Liver (tissue), 9 donors: ENCODE measurements around the gene TOM1L2. TPM values are rescaled to one million over a fixed set of nuclear protein-coding genes. Genes with fewer than 3 reads are reported as not detected.

Source experiments
- DNase-seq: peaks from one replicate; pipeline ENCODE4 v3.0.0-alpha.2; 2017; ENCODE audit warnings: low spot score
- H3K27ac ChIP-seq, 2 donors: one replicate each; pipeline ENCODE4 v1.7.0; 2013; ENCODE audit warnings: inconsistent platforms in 2 of 2, low read length in 2 of 2, control low read depth in 1 of 2, low read depth in 1 of 2, mild to moderate bottlenecking in 1 of 2
- H3K27me3 ChIP-seq, 4 donors: one replicate each; pipeline versions ENCODE4 v1.6.1 to v1.7.0; 2013; ENCODE audit warnings: low read length in 3 of 4, inconsistent platforms in 1 of 4, mild to moderate bottlenecking in 1 of 4, moderate library complexity in 1 of 4; ENCODE audit not compliant: control insufficient read depth in 4 of 4, insufficient read depth in 4 of 4
- H3K36me3 ChIP-seq, 4 donors: one replicate each; pipeline versions ENCODE4 v1.6.1 to v1.7.0; 2013; ENCODE audit warnings: low read length in 3 of 4, mild to moderate bottlenecking in 3 of 4, low read depth in 1 of 4, moderate library complexity in 1 of 4; ENCODE audit not compliant: control insufficient read depth in 4 of 4, insufficient read depth in 3 of 4
- H3K4me1 ChIP-seq, 4 donors: one replicate each; pipeline versions ENCODE4 v1.6.1 to v1.7.0; 2013; ENCODE audit warnings: low read length in 3 of 4, mild to moderate bottlenecking in 3 of 4, moderate library complexity in 1 of 4; ENCODE audit not compliant: control insufficient read depth in 4 of 4, insufficient read depth in 4 of 4
- H3K4me3 ChIP-seq, 3 donors: one replicate each; pipeline versions ENCODE4 v1.6.1 to v1.7.0; 2013; ENCODE audit warnings: low read length in 3 of 3, control low read depth in 1 of 3, low read depth in 1 of 3, mild to moderate bottlenecking in 1 of 3
- H3K9ac ChIP-seq, 2 donors: one replicate each; pipeline ENCODE4 v1.7.0; 2013; ENCODE audit warnings: low read length in 2 of 2, mild to moderate bottlenecking in 2 of 2, moderate library complexity in 2 of 2, control low read depth in 1 of 2, low read depth in 1 of 2
- H3K9me3 ChIP-seq, 4 donors: one replicate each; pipeline versions ENCODE4 v1.6.1 to v1.7.0; 2013; ENCODE audit warnings: low read length in 3 of 4; ENCODE audit not compliant: control insufficient read depth in 4 of 4
- CTCF ChIP-seq: fragments of 150-350 bp; IDR thresholded peaks from 2 replicates; pipeline ENCODE4 v1.5.1; 2017; ENCODE audit warnings: improper control_type of control experiment, low read depth, low read length; ENCODE audit not compliant: missing input control
- EGR1 ChIP-seq, 2 donors: IDR thresholded peaks; 2 replicates each; pipeline ENCODE4 v1.6.1; 2016 to 2018; ENCODE audit warnings: antibody characterized with exemption in 2 of 2, low read depth in 2 of 2
- FOXA2 ChIP-seq: IDR thresholded peaks from 2 replicates; pipeline ENCODE4 v1.6.1; 2016; ENCODE audit warnings: antibody characterized with exemption
- GABPA ChIP-seq, 2 donors: IDR thresholded peaks in 1 of 2; conservative IDR thresholded peaks in 1 of 2; 2 replicates each; pipeline ENCODE4 v1.6.1; 2016; ENCODE audit warnings: antibody characterized with exemption in 2 of 2, mild to moderate bottlenecking in 1 of 2, moderate library complexity in 1 of 2
- HNF4A ChIP-seq, 2 donors: conservative IDR thresholded peaks; 2 replicates each; pipeline ENCODE4 v1.6.1; 2016; ENCODE audit warnings: antibody characterized with exemption in 2 of 2, mild to moderate bottlenecking in 2 of 2
- HNF4G ChIP-seq: IDR thresholded peaks from 2 replicates; pipeline ENCODE4 v1.6.1; 2016; ENCODE audit warnings: antibody characterized with exemption
- JUND ChIP-seq, 2 donors: IDR thresholded peaks; 2 replicates each; pipeline ENCODE4 v1.6.1; 2016; ENCODE audit warnings: antibody characterized with exemption in 2 of 2
- MAX ChIP-seq: IDR thresholded peaks from 2 replicates; pipeline ENCODE4 v1.6.1; 2016; ENCODE audit warnings: antibody characterized with exemption
- NR2F2 ChIP-seq: IDR thresholded peaks from 2 replicates; pipeline ENCODE4 v1.6.1; 2016; ENCODE audit warnings: antibody characterized with exemption
- RAD21 ChIP-seq, 2 donors: IDR thresholded peaks; 2 replicates each; pipeline ENCODE4 v1.6.1; 2016; ENCODE audit warnings: antibody characterized with exemption in 2 of 2, mild to moderate bottlenecking in 2 of 2
- RXRA ChIP-seq, 2 donors: IDR thresholded peaks; 2 replicates each; pipeline ENCODE4 v1.6.1; 2017 to 2018; ENCODE audit warnings: antibody characterized with exemption in 2 of 2, mild to moderate bottlenecking in 1 of 2
- SP1 ChIP-seq: IDR thresholded peaks from 2 replicates; pipeline ENCODE4 v1.6.1; 2018; ENCODE audit warnings: antibody characterized with exemption, mild to moderate bottlenecking
- TAF1 ChIP-seq: conservative IDR thresholded peaks from 2 replicates; pipeline ENCODE4 v1.6.1; 2016; ENCODE audit warnings: antibody characterized with exemption, mild to moderate bottlenecking
- YY1 ChIP-seq: IDR thresholded peaks from 2 replicates; pipeline ENCODE4 v1.6.1; 2016; ENCODE audit warnings: antibody characterized with exemption, mild to moderate bottlenecking
- ZBTB33 ChIP-seq: IDR thresholded peaks from 2 replicates; pipeline ENCODE4 v1.6.1; 2016; ENCODE audit warnings: antibody characterized with exemption
- WGBS: extraction: QIAGEN DNeasy Blood & Tissue Kit; methylation state at CpG from one replicate; pipeline ENCODE4 v1.1.7; 2013; 5-methylcytosine and 5-hydroxymethylcytosine counted together
- polyA plus RNA-seq, 2 donors: library from polyadenylated mRNA; stranded (reverse) in 1 of 2; unstranded in 1 of 2; fragments of 200-250 nt in 1 of 2; fragments of >200 nt in 1 of 2; fragmentation: Nextera tagmentation in 1 of 2; extraction: Ambion mirVana in 1 of 2; gene quantifications; one replicate each; pipeline versions ENCODE4 v1.2.1 to v1.2.3, GENCODE V29; 2013 to 2015
- total RNA-seq, 2 donors: library from RNA; depleted of rRNA; stranded (reverse); fragments of >200 nt; gene quantifications; one replicate each; pipeline ENCODE4 v1.2.3, GENCODE V29; 2014
- TF ChIP-seq, protein P1 (sequence below): IDR thresholded peaks from 2 replicates; pipeline ENCODE4 v1.6.1; 2016; ENCODE audit warnings: antibody characterized with exemption
- donor health status: healthy.
- donor health status: healthy.
- donor health status: healthy.
- donor health status: healthy.
- donor health status: healthy.

TOM1L2 gene
- total and polyA plus RNA-seq, 4 donors = 5.0 to 24.0 (median 9.3) TPM

DNA sequence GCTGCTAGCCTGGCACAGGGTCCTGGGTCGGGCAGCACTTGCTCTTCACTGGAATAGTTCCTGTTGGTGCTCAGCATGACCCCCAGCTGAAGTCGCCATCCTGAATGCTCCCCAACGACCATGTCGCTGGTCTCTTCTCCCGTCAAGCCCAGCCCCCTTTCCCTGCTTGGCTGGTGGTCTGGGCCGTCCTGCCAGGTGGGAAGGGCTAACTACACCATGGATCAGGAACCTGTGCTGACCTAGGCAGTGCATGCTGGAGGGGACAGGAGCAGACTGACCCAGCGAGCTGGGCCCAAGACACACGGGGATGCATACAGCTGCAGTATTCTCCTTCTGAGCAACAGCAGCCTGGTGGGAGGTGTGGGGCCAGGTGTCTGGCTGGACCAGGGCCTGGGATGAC is 126.2 kb downstream of the TOM1L2 start:
- 95% methylated on average over 8 of the region's 8 CpGs for whole genome bisulfite sequencing
- H3K27me3 ChIP-seq = no peaks in the 10 kb centered on the region
- DNase-seq = no peak
- H3K9me3 ChIP-seq = no peaks in the 10 kb centered on the region
- H3K4me3 ChIP-seq = no peak overlapping the region
- no peak overlapping the region for H3K27ac ChIP-seq
- no peaks in the 10 kb centered on the region for H3K36me3 ChIP-seq
- H3K4me1 ChIP-seq = peaks cover 14 to 27% (median 21%) of the 10 kb centered on the region in 4 donors
- H3K9ac ChIP-seq = no peak overlapping the region
- no peak for TF ChIP-seq HNF4A (conservative IDR thresholded peaks at IDR 0.05)
- no peak for TF ChIP-seq NR2F2
- TF ChIP-seq FOXA2 = no peak
- TF ChIP-seq GABPA (IDR thresholded peaks at IDR 0.05 in 1 of 2, conservative IDR thresholded peaks at IDR 0.05 in 1 of 2) = no peak
- TF ChIP-seq YY1 = no peak
- no peak for TF ChIP-seq RAD21 (IDR thresholded peaks at IDR 0.05)
- no peak for TF ChIP-seq SP1
- no peak for TF ChIP-seq MAX
- TF ChIP-seq JUND (IDR thresholded peaks at IDR 0.05) = no peak
- no peak for TF ChIP-seq RXRA (IDR thresholded peaks at IDR 0.05)
- TF ChIP-seq TAF1 = no peak
- no peak for TF ChIP-seq EGR1 (IDR thresholded peaks at IDR 0.05; ENCODE audit: low read depth in 2 of 2)

DNA sequence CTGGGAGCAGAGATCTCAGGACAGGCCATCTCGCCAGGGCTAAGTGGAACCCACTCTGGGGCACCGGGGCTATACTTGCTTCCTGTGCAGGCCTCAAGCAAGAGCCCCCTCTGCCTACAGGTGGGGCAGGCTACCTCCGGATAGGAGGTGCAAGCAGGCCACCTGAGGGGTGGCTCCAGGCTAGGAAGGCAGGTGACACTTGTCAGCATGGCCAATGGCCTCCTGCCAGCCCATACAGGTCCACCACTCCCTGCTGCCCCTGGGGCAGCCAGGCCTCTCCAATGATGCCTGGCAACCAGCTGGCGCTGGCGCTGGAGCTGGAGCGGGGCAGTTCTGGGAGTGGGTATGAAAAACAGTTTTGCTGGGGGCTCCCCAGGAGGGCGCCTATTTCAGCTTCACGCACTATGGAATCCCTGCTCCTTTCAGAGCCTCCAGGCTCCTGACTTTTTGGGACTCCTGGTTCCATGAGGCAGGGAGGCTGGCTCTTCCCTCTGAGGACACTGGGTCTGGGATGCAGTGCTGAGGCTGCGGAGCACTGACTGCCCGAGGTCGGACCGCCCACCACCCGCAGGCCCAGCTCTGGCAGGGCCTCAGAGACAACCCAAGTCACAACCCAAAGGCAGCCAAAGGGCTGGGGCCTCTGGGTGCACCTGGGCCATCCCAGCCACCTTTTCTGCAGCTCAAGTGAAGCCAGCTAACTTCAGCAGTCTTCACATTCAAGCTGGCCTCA is 127.0 kb downstream of the TOM1L2 start:
- 91% methylated on average over 13 of the region's 13 CpGs for WGBS
- H3K4me1 ChIP-seq = peaks cover 17 to 31% (median 24%) of the 10 kb centered on the region in 4 donors
- H3K27me3 ChIP-seq = no peaks in the 10 kb centered on the region
- TF ChIP-seq, protein P1, sequence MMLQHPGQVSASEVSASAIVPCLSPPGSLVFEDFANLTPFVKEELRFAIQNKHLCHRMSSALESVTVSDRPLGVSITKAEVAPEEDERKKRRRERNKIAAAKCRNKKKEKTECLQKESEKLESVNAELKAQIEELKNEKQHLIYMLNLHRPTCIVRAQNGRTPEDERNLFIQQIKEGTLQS = no peak
- TF ChIP-seq HNF4G (no peak), ZBTB33 (no peak), FOXA2 (no peak), GABPA (IDR thresholded peaks at IDR 0.05 in 1 of 2, conservative IDR thresholded peaks at IDR 0.05 in 1 of 2) (no peak), HNF4A (conservative IDR thresholded peaks at IDR 0.05) (no peak), CTCF (no peak), TAF1 (no peak), MAX (no peak), RAD21 (IDR thresholded peaks at IDR 0.05) (no peak), EGR1 (IDR thresholded peaks at IDR 0.05; ENCODE audit: low read depth in 2 of 2) (no peak), YY1 (no peak), JUND (IDR thresholded peaks at IDR 0.05) (no peak), SP1 (no peak)
- H3K36me3 ChIP-seq = no peaks in the 10 kb centered on the region
- DNase-seq = no peak
- H3K9ac ChIP-seq = no peak overlapping the region
- H3K4me3 ChIP-seq = no peak overlapping the region
- H3K27ac ChIP-seq = no peak overlapping the region
- H3K9me3 ChIP-seq = no peaks in the 10 kb centered on the region
